OCI-LY3 (cell line): Measurements from ENCODE around the gene NUDT9.
"Not testable (repeated sequence)": the region's sequence is repeated elsewhere in the genome, so short reads cannot be mapped to it uniquely, and the experiment has no call there.

Experiments used
- H2AFZ ChIP-seq: fragments of 200-600, 300-600 bp; shearing (Covaris generic); 2 replicates; pipeline ENCODE4 v1.6.0; 2014; ENCODE audit warnings: antibody characterized with exemption, low read depth, low read length
- H3K27ac ChIP-seq: fragments of 200-600, 300-600 bp; sonication (generic); 2 replicates; pipeline ENCODE4 v1.5.1; 2014; ENCODE audit warnings: mild to moderate bottlenecking, low read length, moderate library complexity, mixed read lengths
- H3K27me3 ChIP-seq: fragments of 200-600, 300-600 bp; sonication (generic); 2 replicates; pipeline ENCODE4 v1.6.1; 2014; ENCODE audit warnings: low read depth, low read length, mixed read lengths
- H3K36me3 ChIP-seq: fragments of 200-600, 300-600 bp; sonication (generic); replicated peaks from 2 replicates; pipeline ENCODE3; 2014; ENCODE audit warnings: low read depth, low read length, mixed read lengths
- H3K4me1 ChIP-seq: fragments of 300-600, 200-600 bp; sonication (generic); 2 replicates; pipeline ENCODE4 v1.6.1; 2014; ENCODE audit warnings: low read length, mixed read lengths
- H3K4me2 ChIP-seq: fragments of 200-600, 300-600 bp; sonication (generic); 2 replicates; pipeline ENCODE4 v1.6.1; 2014; ENCODE audit warnings: low read length, mixed read lengths
- H3K4me3 ChIP-seq: fragments of 300-600, 200-600 bp; sonication (generic); 2 replicates; pipeline ENCODE4 v1.5.1; 2014; ENCODE audit warnings: antibody characterized with exemption, mild to moderate bottlenecking, low read length, moderate library complexity
- H3K79me2 ChIP-seq: fragments of 300-600, 200-600 bp; shearing (Covaris generic); 2 replicates; pipeline ENCODE4 v1.6.1; 2014; ENCODE audit warnings: mild to moderate bottlenecking, low read length, mixed read lengths
- H3K9ac ChIP-seq: fragments of 300-600, 200-600 bp; shearing (Covaris generic); 2 replicates; pipeline ENCODE4 v1.6.0; 2014; ENCODE audit warnings: mild to moderate bottlenecking, low read length, moderate library complexity
- H3K9me3 ChIP-seq: fragments of 200-600, 300-600 bp; shearing (Covaris generic); 2 replicates; pipeline ENCODE4 v1.6.1; 2014; ENCODE audit warnings: low read length, mixed read lengths; ENCODE audit not compliant: insufficient read depth
- H4K20me1 ChIP-seq: fragments of 200-600, 300-600 bp; sonication (generic); 2 replicates; pipeline ENCODE4 v1.6.1; 2016; ENCODE audit warnings: low read length, mixed read lengths; ENCODE audit not compliant: insufficient read depth
- CTCF ChIP-seq: fragments of 200-600, 300-600 bp; sonication (generic); IDR thresholded peaks from 2 replicates; pipeline ENCODE4 v1.5.1; 2014; ENCODE audit warnings: antibody characterized with exemption, low read length, low read depth
- EZH2phosphoT487 ChIP-seq: fragments of 200-600 bp; shearing (Covaris generic); IDR thresholded peaks from 2 replicates; pipeline ENCODE4 v1.6.1; 2018; ENCODE audit warnings: antibody characterized with exemption, mixed run types, low read depth

NUDT9 gene

GRCh38 chr4:87442889-87443288, 20.5 kb downstream of the NUDT9 start:
- Histone ChIP-seq H3K4me3 (no peak overlapping the region), H3K9ac (no peak overlapping the region), H3K36me3 (peaks cover 11% of the 10 kb centered on the region), H3K9me3 (no peaks in the 10 kb centered on the region), H2AFZ (no peak overlapping the region), H3K27ac (no peak overlapping the region), H3K27me3 (no peaks in the 10 kb centered on the region), H3K4me2 (no peak overlapping the region), H4K20me1 (no peaks in the 10 kb centered on the region), H3K4me1 (no peaks in the 10 kb centered on the region), H3K79me2 (no peaks in the 10 kb centered on the region)
- no peak for TF ChIP-seq EZH2phosphoT487
- no peak for TF ChIP-seq CTCF

GRCh38 chr4:87444741-87445140, 22.4 kb downstream of the NUDT9 start:
- H3K9me3 ChIP-seq = no peaks in the 10 kb centered on the region
- no peaks in the 10 kb centered on the region for H3K79me2 ChIP-seq
- no peak overlapping the region for H3K4me3 ChIP-seq
- H3K36me3 ChIP-seq = peaks cover 7% of the 10 kb centered on the region
- H2AFZ ChIP-seq = no peak overlapping the region
- H3K27ac ChIP-seq = no peak overlapping the region
- H3K9ac ChIP-seq = no peak overlapping the region
- no peaks in the 10 kb centered on the region for H4K20me1 ChIP-seq
- no peak overlapping the region for H3K4me2 ChIP-seq
- H3K27me3 ChIP-seq = no peaks in the 10 kb centered on the region
- H3K4me1 ChIP-seq = no peaks in the 10 kb centered on the region
- TF ChIP-seq EZH2phosphoT487 = no peak
- TF ChIP-seq CTCF = no peak

- no peaks in the 10 kb centered on the region for H3K9me3 ChIP-seq
- no peaks in the 10 kb centered on the region for H4K20me1 ChIP-seq
- no peak overlapping the region for H3K4me3 ChIP-seq
- no peak overlapping the region for H3K4me2 ChIP-seq
- H2AFZ ChIP-seq = no peak overlapping the region
- H3K27ac ChIP-seq = no peak overlapping the region
- TF ChIP-seq EZH2phosphoT487 = no peak
- TF ChIP-seq CTCF = no peak
- no peaks in the 10 kb centered on the region for H3K27me3 ChIP-seq
- H3K9ac ChIP-seq = no peak overlapping the region
- no peaks in the 10 kb centered on the region for H3K4me1 ChIP-seq
- H3K79me2 ChIP-seq = no peaks in the 10 kb centered on the region
- peaks cover 7% of the 10 kb centered on the region for H3K36me3 ChIP-seq
These were observed 23.6 kb downstream of the NUDT9 start for GRCh38 chr4:87445964-87446363.

DNA sequence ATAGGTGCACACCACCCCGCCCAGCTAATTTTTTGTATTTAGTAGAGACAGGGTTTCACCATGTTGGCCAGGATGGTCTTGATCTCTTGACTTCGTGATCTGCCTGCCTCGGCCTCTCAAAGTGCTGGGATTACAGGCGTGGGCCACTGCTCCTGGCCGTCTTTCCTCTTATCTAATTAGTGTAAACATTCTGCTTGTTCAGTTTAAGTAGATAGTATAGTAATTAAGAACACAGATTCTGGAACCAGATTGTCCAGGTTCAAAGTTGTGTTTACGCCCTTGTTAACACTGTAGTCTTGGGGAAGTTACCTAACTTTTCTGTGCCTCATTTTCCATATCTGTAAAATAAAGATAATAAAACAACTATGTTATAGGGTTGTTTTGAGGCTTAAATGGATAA, 24.0 kb downstream of the NUDT9 start:
- not testable (repeated sequence) for H3K27ac ChIP-seq, H2AFZ ChIP-seq, H3K36me3 ChIP-seq, H3K4me1 ChIP-seq, H4K20me1 ChIP-seq, H3K9me3 ChIP-seq, H3K9ac ChIP-seq, H3K4me3 ChIP-seq, H3K4me2 ChIP-seq, H3K27me3 ChIP-seq, H3K79me2 ChIP-seq

DNA sequence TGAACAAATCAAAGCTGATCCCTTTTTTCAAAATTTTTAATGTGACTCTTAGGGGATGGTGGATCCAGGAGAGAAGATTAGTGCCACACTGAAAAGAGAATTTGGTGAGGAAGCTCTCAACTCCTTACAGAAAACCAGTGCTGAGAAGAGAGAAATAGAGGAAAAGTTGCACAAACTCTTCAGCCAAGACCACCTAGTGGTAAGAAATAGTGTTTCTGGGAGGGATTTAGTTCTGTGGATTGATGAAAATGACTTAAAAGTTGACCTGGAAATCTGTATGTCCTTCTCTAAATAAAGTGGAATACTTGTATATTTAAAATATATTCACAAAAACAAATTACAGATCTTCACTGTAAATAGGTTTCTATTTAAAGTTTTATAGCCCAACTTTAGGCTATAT, 29.2 kb downstream of the NUDT9 start:
- no peaks in the 10 kb centered on the region for H3K27me3 ChIP-seq
- H3K9ac ChIP-seq = no peak overlapping the region
- no peak overlapping the region for H2AFZ ChIP-seq
- TF ChIP-seq EZH2phosphoT487 = no peak
- TF ChIP-seq CTCF = no peak
- no peaks in the 10 kb centered on the region for H3K9me3 ChIP-seq
- no peak overlapping the region for H3K27ac ChIP-seq
- no peak overlapping the region for H3K4me3 ChIP-seq
- no peaks in the 10 kb centered on the region for H4K20me1 ChIP-seq
- H3K79me2 ChIP-seq = no peaks in the 10 kb centered on the region
- H3K4me1 ChIP-seq = no peaks in the 10 kb centered on the region
- H3K4me2 ChIP-seq = no peak overlapping the region
- H3K36me3 ChIP-seq = peaks cover 8% of the 10 kb centered on the region
